Measurements from ENCODE around the gene TSHR.

DNA sequence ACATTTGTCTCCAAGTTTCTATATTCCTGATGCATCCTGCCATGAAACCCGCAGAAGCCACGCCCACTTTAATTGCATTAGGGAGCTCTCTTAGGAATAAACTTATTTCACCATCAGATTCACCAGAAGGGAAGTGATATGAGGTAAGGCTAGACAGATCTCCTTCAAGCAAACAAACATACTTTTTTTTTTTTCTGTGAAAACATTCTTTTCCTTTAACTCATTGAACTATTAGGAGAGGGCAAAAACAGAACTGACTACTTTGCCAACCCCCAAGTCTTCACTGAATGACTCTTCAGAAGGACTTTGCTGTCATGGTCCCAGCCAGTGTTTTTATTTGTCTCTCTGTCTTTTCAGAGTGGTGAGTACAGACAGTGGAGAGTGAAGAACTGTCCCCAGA, 216.9 kb downstream of the TSHR start:
- TF ChIP-seq, protein P1, sequence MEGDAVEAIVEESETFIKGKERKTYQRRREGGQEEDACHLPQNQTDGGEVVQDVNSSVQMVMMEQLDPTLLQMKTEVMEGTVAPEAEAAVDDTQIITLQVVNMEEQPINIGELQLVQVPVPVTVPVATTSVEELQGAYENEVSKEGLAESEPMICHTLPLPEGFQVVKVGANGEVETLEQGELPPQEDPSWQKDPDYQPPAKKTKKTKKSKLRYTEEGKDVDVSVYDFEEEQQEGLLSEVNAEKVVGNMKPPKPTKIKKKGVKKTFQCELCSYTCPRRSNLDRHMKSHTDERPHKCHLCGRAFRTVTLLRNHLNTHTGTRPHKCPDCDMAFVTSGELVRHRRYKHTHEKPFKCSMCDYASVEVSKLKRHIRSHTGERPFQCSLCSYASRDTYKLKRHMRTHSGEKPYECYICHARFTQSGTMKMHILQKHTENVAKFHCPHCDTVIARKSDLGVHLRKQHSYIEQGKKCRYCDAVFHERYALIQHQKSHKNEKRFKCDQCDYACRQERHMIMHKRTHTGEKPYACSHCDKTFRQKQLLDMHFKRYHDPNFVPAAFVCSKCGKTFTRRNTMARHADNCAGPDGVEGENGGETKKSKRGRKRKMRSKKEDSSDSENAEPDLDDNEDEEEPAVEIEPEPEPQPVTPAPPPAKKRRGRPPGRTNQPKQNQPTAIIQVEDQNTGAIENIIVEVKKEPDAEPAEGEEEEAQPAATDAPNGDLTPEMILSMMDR (conservative IDR thresholded peaks at IDR 0.05; ENCODE audit: low read depth in 2 of 2): no peak
- TF ChIP-seq, protein P2, sequence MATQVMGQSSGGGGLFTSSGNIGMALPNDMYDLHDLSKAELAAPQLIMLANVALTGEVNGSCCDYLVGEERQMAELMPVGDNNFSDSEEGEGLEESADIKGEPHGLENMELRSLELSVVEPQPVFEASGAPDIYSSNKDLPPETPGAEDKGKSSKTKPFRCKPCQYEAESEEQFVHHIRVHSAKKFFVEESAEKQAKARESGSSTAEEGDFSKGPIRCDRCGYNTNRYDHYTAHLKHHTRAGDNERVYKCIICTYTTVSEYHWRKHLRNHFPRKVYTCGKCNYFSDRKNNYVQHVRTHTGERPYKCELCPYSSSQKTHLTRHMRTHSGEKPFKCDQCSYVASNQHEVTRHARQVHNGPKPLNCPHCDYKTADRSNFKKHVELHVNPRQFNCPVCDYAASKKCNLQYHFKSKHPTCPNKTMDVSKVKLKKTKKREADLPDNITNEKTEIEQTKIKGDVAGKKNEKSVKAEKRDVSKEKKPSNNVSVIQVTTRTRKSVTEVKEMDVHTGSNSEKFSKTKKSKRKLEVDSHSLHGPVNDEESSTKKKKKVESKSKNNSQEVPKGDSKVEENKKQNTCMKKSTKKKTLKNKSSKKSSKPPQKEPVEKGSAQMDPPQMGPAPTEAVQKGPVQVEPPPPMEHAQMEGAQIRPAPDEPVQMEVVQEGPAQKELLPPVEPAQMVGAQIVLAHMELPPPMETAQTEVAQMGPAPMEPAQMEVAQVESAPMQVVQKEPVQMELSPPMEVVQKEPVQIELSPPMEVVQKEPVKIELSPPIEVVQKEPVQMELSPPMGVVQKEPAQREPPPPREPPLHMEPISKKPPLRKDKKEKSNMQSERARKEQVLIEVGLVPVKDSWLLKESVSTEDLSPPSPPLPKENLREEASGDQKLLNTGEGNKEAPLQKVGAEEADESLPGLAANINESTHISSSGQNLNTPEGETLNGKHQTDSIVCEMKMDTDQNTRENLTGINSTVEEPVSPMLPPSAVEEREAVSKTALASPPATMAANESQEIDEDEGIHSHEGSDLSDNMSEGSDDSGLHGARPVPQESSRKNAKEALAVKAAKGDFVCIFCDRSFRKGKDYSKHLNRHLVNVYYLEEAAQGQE (IDR thresholded peaks at IDR 0.05; ENCODE audit: unreplicated experiment): no peak
- no peak for TF ChIP-seq EZH2 (IDR thresholded peaks at IDR 0.05; ENCODE audit: low read depth, unreplicated experiment)
- no peak for TF ChIP-seq POLR2AphosphoS5 (IDR thresholded peaks at IDR 0.05; ENCODE audit: low read depth)
- TF ChIP-seq EZH2phosphoT487 (IDR thresholded peaks at IDR 0.05; ENCODE audit: unreplicated experiment): no peak
